Pancreas (tissue), 10 donors: ENCODE measurements around the gene NEDD9. TPM values are rescaled to one million over a fixed set of nuclear protein-coding genes. Genes with fewer than 3 reads are reported as not detected.

Experiments
- ATAC-seq, 4 donors: fragments of 200-7000 bp; cut with Tn5 transposase; one replicate each; pipeline versions ENCODE4 v1.8.0 to v1.9.1; 2020; ENCODE audit warnings: mild to moderate bottlenecking in 4 of 4, moderate library complexity in 4 of 4
- DNase-seq, 6 donors: peaks; one replicate each; pipeline ENCODE4 v3.0.0-alpha.2; 2020
- FAIRE-seq: peaks from 2 replicates; lab custom pipeline; 2012; peaks lifted over from hg19 to GRCh38; lab: Jason Lieb, UNC
- H3K27ac ChIP-seq, 4 donors: fragments of 200-600 bp; sonication (generic); 1 replicate in 3 of 4; 2 replicates in 1 of 4; pipeline versions ENCODE4 v1.5.0 to v1.8.0; 2020
- H3K27me3 ChIP-seq, 4 donors: fragments of 200-600 bp; one replicate each; pipeline ENCODE4 v1.8.0; 2021
- H3K36me3 ChIP-seq, 3 donors: fragments of 200-600 bp; sonication (generic) in 1 of 3; one replicate each; pipeline versions ENCODE4 v1.5.0 to v1.8.0; 2020 to 2021
- H3K4me1 ChIP-seq, 3 donors: fragments of 200-600 bp; one replicate each; pipeline ENCODE4 v1.8.0; 2021
- H3K4me3 ChIP-seq, 4 donors: fragments of 200-600 bp; sonication (generic) in 2 of 4; one replicate each; pipeline versions ENCODE4 v1.5.0 to v1.8.0; 2020 to 2021
- H3K9me3 ChIP-seq, 4 donors: fragments of 200-600 bp; one replicate each; pipeline ENCODE4 v1.8.0; 2021
- WGBS, 2 donors: extraction: QIAGEN DNeasy Blood & Tissue Kit; methylation state at CpG; one replicate each; pipeline ENCODE4 v1.1.7; 2013; 5-methylcytosine and 5-hydroxymethylcytosine counted together
- intact Hi-C, 3 donors: fragments of 100-400 bp; cut with DNase I; formaldehyde crosslinking; loops; one replicate each; pipeline versions ENCODE4 v1.11.1 to v1.14.2; 2022
- polyA plus RNA-seq, 2 donors: library from polyadenylated mRNA; stranded (reverse); fragments of 200-250 nt; gene quantifications; one replicate each; pipeline ENCODE4 v1.2.3, GENCODE V29; 2013
- total RNA-seq, 6 donors: library from RNA; stranded (reverse); fragmentation: NEBNext Ultra II Directional in 4 of 6; extraction: Animal tissue kit (Norgen Biotek cat#: 25700) in 4 of 6; gene quantifications; one replicate each; pipeline versions ENCODE4 v1.2.1 to v1.2.4, GENCODE V29; 2021 to 2023
- TF ChIP-seq, protein P1 (sequence below), 4 donors: fragments of 200-600 bp; sonication (generic) in 3 of 4; IDR thresholded peaks; one replicate each; pipeline versions ENCODE4 v1.5.0 to v1.8.0; 2021; ENCODE audit warnings: antibody characterized with exemption in 4 of 4
- donor health status: healthy with polysubstance abuse.
- donor health status: DM: no; HTN: no; CAD: no; lungs with moderate emphysema.
- donor health status: DM: no; HTN: no; CAD: no.
- donor health status: control.
- donor health status: control.
- donor health status: Bipolar disorder and iron deficiency.
- donor health status: DM: yes; HTN: yes; CAD: no.
- donor health status: DM: no; HTN: no; CAD: no.
- donor health status: DM: no; HTN: no; CAD: no.
- donor health status: DM: yes; HTN: yes; CAD: no.

NEDD9 gene
- total and polyA plus RNA-seq, 8 donors, result 4.8 to 13.2 (median 8.3) TPM

DNA sequence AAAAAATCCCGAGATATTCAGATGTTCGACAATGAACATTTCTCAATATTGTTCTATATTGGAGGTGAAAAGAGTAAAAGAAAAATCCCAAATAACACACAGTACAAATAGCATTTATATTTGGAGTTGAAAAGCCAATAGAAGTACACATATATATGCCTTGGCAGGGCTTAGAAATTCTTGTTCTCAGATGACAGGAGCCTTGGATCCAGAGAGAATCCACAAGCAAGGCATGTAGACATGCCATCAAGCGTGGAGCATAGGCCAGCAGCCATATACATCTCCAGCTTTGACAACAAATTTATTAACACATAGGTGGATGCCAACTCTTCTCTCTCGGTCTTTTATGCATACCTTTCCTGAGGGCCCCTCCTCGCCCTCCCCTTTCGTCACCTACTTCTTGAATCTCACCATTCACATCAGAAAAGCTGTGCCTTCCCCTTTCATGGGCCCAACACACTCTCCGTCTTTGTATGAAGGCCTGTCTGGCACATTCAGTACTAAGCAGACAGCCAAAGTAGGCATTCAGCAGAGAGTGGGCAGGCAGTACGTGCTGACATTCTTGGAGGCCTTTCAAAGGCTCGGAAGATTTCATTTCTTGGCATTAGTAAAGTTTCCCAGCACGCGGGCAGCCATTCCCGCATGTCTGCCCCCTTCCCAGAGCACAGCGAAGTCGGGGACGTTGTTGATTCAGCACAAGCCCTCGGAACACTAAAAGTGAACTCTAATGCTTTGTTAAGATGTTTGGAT lies 18.2 kb downstream of the NEDD9 start:
- WGBS, 2 donors, result 72 to 81% methylated on average over 16 of the region's 16 CpGs
- TF ChIP-seq, protein P1, sequence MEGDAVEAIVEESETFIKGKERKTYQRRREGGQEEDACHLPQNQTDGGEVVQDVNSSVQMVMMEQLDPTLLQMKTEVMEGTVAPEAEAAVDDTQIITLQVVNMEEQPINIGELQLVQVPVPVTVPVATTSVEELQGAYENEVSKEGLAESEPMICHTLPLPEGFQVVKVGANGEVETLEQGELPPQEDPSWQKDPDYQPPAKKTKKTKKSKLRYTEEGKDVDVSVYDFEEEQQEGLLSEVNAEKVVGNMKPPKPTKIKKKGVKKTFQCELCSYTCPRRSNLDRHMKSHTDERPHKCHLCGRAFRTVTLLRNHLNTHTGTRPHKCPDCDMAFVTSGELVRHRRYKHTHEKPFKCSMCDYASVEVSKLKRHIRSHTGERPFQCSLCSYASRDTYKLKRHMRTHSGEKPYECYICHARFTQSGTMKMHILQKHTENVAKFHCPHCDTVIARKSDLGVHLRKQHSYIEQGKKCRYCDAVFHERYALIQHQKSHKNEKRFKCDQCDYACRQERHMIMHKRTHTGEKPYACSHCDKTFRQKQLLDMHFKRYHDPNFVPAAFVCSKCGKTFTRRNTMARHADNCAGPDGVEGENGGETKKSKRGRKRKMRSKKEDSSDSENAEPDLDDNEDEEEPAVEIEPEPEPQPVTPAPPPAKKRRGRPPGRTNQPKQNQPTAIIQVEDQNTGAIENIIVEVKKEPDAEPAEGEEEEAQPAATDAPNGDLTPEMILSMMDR (IDR thresholded peaks at IDR 0.05), result no peak
- Histone ChIP-seq H3K36me3 (no peaks in the 10 kb centered on the region), H3K4me3 (no peak overlapping the region), H3K27ac (peak overlapping the region in 2 of 4 donors; percentile 1 to 78), H3K4me1 (peaks cover 17 to 58% (median 26%) of the 10 kb centered on the region in 3 donors), H3K27me3 (no peaks in the 10 kb centered on the region), H3K9me3 (no peaks in the 10 kb centered on the region)
- intact Hi-C loops, result no loop called here
- FAIRE-seq, result no peak
- DNase-seq, result no peak
- no peak for ATAC-seq

DNA sequence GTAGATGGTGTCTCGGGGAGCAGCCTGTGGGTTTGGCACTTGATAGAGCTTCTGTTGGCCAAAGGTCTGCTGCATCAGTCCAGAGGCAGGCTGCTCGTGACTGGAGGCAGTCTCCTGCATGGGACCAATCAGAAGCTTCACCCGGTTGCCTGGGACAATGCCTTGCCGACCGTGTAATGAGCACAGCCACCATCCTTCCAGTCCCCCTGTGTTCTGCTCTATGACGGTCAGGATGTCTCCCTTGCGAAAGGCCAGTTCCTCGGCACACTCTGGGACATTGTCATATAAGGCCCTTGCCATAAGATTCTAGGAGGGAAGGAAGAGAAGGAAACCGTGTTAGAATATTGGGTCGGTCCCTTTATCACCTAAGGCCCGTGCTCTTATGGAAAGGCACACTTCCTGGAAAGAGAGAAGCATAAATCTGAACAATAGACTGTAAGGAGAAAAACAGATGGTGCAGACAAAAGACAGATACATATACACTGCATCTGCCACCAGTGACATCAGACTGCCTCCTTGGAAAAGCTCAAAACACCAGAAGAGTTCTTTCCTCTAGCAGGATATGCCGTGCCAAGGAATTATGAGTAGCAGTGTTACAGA lies 18.9 kb downstream of the NEDD9 start:
- TF ChIP-seq, protein P1 (IDR thresholded peaks at IDR 0.05), result no peak
- intact Hi-C loops, result no loop called here
- FAIRE-seq (no peak), ATAC-seq (no peak), DNase-seq (no peak)
- Histone ChIP-seq H3K9me3 (no peaks in the 10 kb centered on the region), H3K27ac (peak overlapping the region in 1 of 4 donors; percentile 78), H3K36me3 (no peaks in the 10 kb centered on the region), H3K4me3 (no peak overlapping the region), H3K4me1 (peaks cover 15 to 52% (median 20%) of the 10 kb centered on the region in 3 donors), H3K27me3 (no peaks in the 10 kb centered on the region)
- WGBS, 2 donors, result 87 to 93% methylated on average over 12 of the region's 12 CpGs

DNA sequence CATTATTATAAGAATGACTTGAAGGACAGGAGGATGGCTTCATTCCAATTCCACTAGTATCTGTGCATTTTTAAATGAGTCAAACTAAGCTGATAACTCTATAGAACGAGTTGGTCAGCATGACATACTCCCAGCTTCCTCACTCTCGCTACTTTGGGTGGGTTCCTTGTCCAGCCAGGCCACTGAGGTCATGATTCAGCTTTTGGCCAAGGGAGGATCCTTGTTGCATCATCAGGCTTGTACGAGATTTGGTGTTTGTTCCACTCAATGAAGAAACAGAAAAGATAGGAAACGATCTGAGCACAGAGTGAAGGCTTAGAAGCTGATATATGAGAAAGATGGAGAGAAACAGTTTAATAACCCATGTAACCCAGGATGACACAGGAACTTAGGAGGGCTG lies 19.8 kb downstream of the NEDD9 start:
- ATAC-seq (peak in 1 of 4 donors; percentile 24), DNase-seq (no peak), FAIRE-seq (no peak)
- intact Hi-C loops, result no loop called here
- Histone ChIP-seq H3K27ac (no peak overlapping the region), H3K27me3 (no peaks in the 10 kb centered on the region), H3K4me1 (peaks cover 6 to 45% (median 11%) of the 10 kb centered on the region in 3 donors), H3K36me3 (no peaks in the 10 kb centered on the region), H3K4me3 (no peak overlapping the region), H3K9me3 (no peaks in the 10 kb centered on the region)
- 58 to 71% methylated on average over 4 of the region's 4 CpGs for WGBS, 2 donors
- TF ChIP-seq, protein P1 (IDR thresholded peaks at IDR 0.05), result no peak

DNA sequence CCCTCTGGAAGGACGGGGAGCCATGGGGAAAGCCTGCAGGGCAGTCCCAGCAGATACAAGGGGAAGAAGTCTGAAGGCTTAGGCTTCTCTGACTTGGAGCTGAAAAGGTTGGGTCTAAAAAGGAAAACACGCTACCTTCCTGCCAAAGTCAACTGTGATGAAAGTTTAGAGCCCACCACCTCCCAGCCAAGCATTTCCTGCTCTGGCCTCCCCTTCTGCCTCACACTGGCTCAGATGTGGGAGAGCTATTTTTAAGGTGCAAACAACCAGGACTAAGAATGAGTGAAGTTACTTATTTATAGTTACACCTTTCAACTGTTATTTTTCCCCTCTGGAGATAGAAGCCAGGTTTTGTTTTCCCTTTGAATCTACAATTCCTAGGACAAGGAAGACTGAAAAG lies 21.2 kb downstream of the NEDD9 start:
- H3K36me3 ChIP-seq, result no peaks in the 10 kb centered on the region
- TF ChIP-seq, protein P1 (IDR thresholded peaks at IDR 0.05), result no peak
- 95 to 98% methylated on average over 2 of the region's 2 CpGs for WGBS, 2 donors
- no peaks in the 10 kb centered on the region for H3K27me3 ChIP-seq
- intact Hi-C loops, result no loop called here
- no peak for ATAC-seq
- FAIRE-seq, result no peak
- no peak for DNase-seq
- no peaks in the 10 kb centered on the region for H3K9me3 ChIP-seq
- peaks cover 0 to 44% (median 5%) of the 10 kb centered on the region in 3 donors for H3K4me1 ChIP-seq
- H3K27ac ChIP-seq, result no peak overlapping the region
- no peak overlapping the region for H3K4me3 ChIP-seq
